CD4-positive, alpha-beta T cell treated with Interleukin-21 for 1 hour (primary cell): ENCODE results near the gene UST.
"Not testable (repeated sequence)": the region's sequence is repeated elsewhere in the genome, so short reads cannot be mapped to it uniquely, and the experiment has no call there.

Experiments used
- DNase-seq: peaks from one replicate; pipeline ENCODE4 v3.0.0-alpha.2; 2020

Gene UST

DNA sequence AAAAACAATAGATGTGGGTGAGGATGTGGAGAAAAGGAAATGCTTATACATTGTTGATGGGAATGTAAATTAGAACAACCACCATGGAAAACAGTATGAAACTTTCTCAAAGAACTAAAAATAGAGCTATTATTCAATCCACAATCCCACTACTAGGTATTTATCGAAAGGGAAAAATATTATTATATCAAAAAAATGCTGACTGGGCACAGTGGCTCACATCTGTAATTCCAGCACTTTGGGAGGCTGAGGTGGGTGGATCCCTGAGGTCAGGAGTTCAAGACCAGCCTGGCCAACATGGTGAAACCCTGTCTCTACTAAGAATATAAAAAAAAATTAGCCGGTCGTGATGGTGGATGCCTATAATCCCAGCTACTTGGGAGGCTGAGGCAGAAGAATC lies 357.1 kb downstream of the UST start:
- DNase-seq: not testable (repeated sequence)

DNA sequence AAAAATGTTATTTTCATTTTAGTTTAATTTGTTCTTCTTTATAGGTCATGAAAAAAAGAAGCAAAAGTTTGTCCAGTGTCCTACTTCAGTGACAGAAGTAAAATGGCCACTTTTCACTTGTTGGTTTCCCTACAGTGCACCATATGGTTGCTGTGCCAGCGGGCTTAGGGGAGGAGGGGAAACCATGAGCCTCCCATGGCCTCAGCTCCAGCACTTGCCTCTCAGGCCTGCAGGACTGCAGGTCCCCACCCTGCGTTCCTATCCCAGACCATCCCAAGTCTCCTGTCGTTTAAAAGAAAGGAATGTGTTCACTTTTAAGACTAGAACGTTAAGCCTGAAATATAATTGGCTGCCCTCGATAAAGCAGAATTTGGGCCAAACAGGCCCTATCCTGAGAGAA lies 360.7 kb downstream of the UST start:
- DNase-seq: no peak

DNA sequence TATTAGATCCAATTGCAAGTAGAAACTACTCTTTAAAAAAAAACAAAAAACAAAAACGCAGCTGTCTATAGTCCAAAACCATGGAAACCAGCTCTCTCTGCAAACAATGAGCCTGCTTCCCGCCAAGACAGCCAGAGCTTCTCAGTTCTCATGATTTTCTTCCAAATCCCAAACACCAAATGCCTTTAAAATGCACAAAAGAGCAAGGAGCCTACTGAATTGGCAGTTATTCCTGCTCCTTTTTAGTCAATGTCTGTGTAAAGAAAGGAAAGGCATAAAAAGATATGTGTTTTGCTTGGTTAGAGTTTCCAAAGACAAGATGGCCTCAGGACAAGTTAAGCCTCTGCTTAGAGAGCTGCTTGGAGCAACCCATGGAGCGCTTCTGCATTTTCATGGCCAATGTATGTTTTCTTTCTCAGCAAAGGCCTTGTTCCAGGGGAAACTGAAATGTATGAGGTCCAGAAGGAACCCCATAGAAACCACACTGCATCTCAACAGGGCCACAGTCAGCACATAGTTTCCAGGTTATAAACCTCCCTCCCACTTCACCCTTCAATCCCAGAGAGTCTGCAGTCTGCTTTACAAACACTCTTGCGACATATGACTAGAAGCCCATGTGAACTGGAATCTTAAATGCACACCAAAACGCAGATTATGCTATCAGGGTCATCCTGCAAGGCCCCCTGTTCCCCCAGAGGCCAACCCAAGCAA lies 361.4 kb downstream of the UST start:
- DNase-seq: no peak

DNA sequence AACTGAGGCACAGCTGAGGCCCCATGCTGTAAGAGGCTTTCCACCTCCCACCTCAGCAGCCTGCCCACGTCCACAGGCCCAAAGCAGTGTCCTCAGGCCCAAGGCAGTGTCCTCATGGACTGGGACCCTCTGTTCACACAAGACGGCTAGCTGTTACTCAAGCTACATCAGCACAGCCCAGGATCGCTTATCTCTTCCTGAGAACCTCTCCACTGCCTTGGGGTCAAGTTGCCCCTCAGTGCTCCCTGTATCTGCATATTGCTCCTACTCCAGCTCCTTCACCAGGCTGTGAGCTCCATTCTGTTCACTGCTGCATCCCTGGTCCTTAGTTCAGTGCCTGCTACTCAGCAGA lies 361.9 kb downstream of the UST start:
- DNase-seq: no peak

DNA sequence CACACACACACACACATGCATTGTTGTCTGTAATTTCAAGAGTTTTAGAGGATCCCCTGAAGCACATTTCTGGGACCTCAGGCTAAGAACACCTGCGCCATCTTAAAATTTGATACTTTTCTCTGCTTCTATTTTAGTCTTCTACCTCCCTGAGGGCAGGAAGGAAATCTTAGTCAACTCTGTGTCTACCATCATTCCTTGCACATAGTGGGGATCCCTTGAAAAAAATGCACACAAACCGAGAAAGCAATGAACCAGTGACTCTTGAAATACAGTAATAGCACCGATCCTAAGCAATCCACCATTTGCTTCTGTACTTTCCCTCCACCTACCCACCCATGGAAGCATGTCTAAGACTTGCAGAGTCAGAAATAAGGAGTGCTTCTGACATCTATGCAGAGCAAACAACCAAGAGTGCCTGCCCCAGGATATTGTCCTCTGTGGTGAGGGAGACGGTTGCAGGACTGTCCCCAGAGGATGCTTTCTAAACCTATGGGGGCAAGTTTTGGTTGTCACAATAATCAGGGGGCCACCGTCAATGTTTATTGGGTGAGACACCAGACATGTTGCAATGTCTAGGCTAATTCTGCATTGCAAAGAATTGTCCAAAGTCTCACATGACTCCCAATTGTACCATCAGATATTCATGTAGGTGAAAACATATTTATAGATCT lies 362.7 kb downstream of the UST start:
- DNase-seq: no peak

DNA sequence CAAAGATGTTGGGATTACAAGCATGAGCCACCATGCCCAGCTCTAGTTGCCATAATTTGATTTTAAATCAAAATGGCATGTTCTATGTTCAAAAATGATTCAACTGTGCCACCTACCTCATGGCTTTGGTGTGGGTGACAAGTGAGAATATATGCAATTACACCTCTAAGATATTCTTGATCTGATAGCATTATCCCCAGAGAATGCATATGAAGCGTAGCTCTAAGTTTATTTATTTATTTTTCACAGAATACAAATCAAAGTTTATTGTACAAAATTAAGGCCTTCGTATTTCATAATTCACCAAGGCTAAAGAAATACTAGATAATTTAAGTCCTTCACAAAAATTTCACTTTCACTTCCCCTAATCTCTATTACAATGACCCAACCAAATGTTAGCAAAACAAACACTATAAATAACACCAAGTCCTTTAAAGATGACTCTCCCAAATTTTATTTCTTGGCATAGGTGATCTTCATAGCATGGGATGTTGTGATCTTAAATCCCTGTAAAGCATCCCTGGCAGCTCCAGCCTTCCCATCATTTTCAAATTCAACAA lies 364.8 kb downstream of the UST start:
- no peak for DNase-seq

DNA sequence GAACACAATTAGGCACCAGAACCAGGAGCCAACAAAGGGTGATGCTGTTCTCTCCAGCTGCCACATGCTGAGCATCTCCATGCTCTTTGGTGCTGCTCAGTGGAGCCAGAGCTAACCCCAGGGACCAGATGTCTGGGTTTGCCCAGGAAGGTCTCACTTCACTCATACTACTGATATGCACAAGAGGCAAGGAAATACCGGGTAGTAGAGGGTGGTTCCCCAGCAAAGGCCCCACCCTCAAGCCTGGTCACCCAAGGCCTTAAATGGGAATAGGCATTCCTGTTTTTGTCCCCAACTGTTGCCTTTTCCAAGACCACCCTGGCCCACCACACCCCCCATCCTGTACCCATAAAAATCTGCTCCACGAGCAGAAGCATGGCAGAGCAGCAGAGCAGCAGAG lies 366.1 kb downstream of the UST start:
- DNase-seq: no peak

DNA sequence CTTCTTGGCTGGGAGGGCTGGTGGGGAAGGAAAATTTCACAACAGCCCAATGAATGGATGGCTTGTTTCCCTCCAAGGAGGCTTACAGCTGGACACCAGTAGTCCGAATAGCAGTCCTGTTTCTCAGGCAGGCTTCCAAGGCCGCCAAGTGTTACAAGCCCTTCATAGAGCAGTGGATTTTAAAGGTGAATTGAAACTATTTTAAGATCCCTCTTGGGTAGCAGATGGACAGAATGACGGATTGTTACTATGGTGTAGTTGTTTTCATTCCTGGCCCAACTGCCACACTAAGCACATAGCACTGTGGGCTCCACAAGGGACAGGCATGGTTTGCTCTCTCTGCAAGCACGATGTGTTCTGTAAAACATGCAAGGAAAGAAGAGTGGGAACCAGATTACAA lies 367.3 kb downstream of the UST start:
- no peak for DNase-seq

DNA sequence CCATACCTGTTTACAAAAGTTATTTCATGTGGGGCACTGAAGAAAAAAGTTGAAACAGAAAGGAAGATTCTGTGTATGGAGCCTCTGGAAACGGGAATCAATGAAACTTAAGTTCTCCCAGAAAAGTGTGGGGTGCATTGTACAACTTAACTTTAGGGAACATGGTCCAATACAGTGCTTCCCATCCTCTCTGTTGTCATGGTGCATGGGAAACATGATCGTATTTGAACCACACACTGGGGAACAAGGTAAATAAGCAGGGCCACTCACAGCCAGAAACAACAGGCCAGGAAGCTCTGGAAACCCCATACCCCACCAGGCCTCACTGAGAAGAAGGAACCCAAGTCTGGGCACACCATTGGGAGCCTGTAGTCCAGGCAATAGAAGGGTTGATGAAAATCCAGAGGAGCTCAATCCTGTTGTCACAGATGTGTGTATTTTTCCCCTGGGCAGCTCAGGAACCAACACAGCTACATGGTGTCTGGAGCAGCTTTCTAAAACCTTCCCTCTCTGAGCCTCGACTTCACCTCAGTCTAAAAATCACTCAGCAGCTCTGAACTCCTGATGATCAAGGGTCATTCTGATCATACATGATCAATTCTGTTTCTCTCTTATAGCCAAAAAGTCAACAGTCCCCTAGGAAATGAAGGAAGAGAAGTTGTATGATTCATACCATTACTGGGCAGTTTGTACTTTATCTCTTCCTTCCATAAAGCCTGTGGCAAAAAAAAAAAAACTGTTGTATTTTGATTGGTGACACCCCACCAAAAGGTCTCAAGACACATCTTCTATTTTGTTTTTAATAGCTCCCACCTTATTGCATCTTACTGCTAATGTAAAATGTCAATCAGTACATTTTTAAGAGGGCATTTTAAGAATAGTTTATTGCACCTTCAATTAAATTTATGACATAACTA lies 372.2 kb downstream of the UST start:
- DNase-seq: no peak

DNA sequence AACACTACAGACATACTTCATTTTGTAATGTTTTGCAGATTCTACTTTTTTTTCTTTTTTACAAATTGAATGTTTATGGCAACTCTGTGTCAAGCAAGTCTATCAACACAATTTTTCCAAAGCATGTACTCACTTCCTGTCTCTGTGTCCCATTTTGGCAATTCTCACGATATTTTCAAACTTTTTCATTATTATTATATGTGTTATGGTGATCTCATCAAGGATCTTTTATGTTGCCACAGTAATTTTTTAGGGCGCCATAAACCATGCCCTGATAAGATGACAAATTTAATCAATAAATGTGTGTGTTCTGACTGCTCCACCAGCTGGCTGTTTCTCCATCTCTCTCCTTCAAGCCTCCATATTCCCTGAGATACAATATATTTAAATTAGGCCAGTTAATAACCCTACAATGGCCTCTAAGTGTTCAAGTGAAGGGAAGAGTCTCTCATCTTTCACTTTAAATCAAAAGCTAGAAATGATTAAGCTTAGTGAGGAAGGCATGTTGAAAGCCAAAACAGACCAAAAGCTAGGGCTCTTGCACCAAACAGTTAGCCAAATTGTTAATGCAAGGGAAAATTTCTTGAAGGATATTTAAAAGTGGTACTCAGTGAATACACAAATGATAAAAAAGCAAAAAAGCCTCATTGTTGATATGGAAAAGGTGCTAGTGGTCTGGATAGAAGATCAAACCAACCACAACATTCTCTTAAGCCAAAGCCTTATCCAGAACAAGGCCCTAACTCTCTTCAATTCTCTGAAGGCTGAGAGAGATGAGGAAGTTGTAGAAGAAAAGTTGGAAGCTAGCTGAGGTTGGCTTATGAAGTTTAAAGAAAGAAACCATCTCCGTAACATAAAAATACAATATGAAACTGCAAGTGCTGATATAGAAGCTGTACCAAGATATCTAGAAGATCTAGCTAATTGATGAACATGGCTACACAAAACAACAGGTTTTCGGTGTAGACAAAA lies 376.3 kb downstream of the UST start:
- no peak for DNase-seq

DNA sequence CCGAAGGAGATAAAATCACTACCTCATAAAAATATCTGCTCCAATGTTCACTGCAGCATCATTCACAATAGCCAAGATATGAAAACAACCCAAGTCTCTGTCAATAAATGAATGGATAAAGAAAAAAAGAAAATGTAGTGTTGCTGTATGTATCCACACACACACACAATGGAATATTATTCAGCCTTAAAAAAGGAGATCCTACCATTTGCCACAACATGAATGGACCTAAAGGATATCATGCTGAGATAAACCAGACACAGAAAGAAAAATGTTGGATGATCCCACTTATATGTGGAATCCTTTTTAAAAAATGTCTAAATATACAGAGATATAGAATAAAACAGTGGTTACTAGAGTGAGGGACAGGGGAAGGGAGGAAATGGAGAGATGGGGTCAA lies 378.5 kb downstream of the UST start:
- DNase-seq: no peak
